ENCODE measurements around the gene CSMD2. TPM values are rescaled to one million over a fixed set of nuclear protein-coding genes. Genes with fewer than 3 reads are reported as not detected.
A peak's percentile ranks its signal among the peaks of the same experiment; 100 is the strongest.

CSMD2 gene
- total and polyA plus RNA-seq, 4 donors: 0.25 to 2.4 (median 1.7) TPM

- Histone ChIP-seq H3K27me3 (ENCODE audit: control insufficient read depth in 1 of 2, insufficient read depth in 2 of 2, low read length in 1 of 2) (no peaks in the 10 kb centered on the region), H3K4me3 (ENCODE audit: low read length in 2 of 2) (no peak overlapping the region), H3K36me3 (ENCODE audit: control insufficient read depth in 1 of 2, insufficient read depth in 2 of 2, low read length in 1 of 2) (no peaks in the 10 kb centered on the region), H3K27ac (ENCODE audit: low read depth in 1 of 2, low read length in 2 of 2) (no peak overlapping the region), H3K4me1 (ENCODE audit: control insufficient read depth in 1 of 2, insufficient read depth in 2 of 2, low read length in 2 of 2) (no peaks in the 10 kb centered on the region), H3K9me3 (ENCODE audit: control insufficient read depth, low read length) (no peaks in the 10 kb centered on the region)
- DNase-seq: no peak
- WGBS, 2 donors: 90 to 91% methylated on average over 2 of the region's 2 CpGs
- intact Hi-C loops (cut with DNase I): no loop called here
- no peak for ATAC-seq (ENCODE audit: low FRiP score)
Measured at GRCh38 chr1:33781652-33782051, 383.4 kb downstream of the CSMD2 start.

- no peaks in the 10 kb centered on the region for H3K27me3 ChIP-seq (ENCODE audit: control insufficient read depth in 1 of 2, insufficient read depth in 2 of 2, low read length in 1 of 2)
- intact Hi-C loops (cut with DNase I): no loop called here
Measured at GRCh38 chr1:33777337-33777736, 387.7 kb downstream of the CSMD2 start.

DNA sequence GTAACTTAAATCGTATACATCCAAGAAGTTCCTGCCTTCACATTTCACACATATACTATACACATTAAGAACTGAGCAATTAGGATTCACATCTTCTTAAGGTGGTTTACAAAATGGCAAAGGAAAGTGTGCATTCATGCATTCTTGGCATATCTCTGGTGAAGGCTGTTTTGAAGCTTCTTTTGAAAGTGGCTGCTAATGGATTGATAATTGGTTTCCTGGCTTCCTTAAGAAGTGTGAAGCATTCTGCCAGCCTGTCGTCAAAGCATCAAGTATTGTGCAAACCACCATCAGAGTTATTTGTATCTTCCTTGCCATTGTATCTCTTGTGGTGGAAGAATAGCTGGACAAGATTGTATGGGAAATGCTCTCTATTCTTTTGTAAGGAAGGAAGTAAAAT, 396.2 kb downstream of the CSMD2 start:
- H3K27ac ChIP-seq (ENCODE audit: low read depth in 1 of 2, low read length in 2 of 2): no peak overlapping the region
- H3K9me3 ChIP-seq (ENCODE audit: control insufficient read depth, low read length): no peaks in the 10 kb centered on the region
- no peaks in the 10 kb centered on the region for H3K36me3 ChIP-seq (ENCODE audit: control insufficient read depth in 1 of 2, insufficient read depth in 2 of 2, low read length in 1 of 2)
- DNase-seq: no peak
- 83 to 90% methylated on average over 2 of the region's 2 CpGs for WGBS, 2 donors
- no peak overlapping the region for H3K4me3 ChIP-seq (ENCODE audit: low read length in 2 of 2)
- ATAC-seq (ENCODE audit: low FRiP score): no peak
- no peaks in the 10 kb centered on the region for H3K27me3 ChIP-seq (ENCODE audit: control insufficient read depth in 1 of 2, insufficient read depth in 2 of 2, low read length in 1 of 2)
- no peaks in the 10 kb centered on the region for H3K4me1 ChIP-seq (ENCODE audit: control insufficient read depth in 1 of 2, insufficient read depth in 2 of 2, low read length in 2 of 2)
- intact Hi-C loops (cut with DNase I): loop anchor here (10.0 kb wide), 2 partner anchors 116 to 216 kb away; no protein-coding TSS in a partner anchor

More at GRCh38 chr1:33777337-33777736, 387.7 kb downstream of the CSMD2 start:
- no peaks in the 10 kb centered on the region for H3K36me3 ChIP-seq (ENCODE audit: control insufficient read depth in 1 of 2, insufficient read depth in 2 of 2, low read length in 1 of 2)
- H3K27ac ChIP-seq (ENCODE audit: low read depth in 1 of 2, low read length in 2 of 2): no peak overlapping the region
- H3K4me3 ChIP-seq (ENCODE audit: low read length in 2 of 2): no peak overlapping the region
- H3K4me1 ChIP-seq (ENCODE audit: control insufficient read depth in 1 of 2, insufficient read depth in 2 of 2, low read length in 2 of 2): no peaks in the 10 kb centered on the region
- H3K9me3 ChIP-seq (ENCODE audit: control insufficient read depth, low read length): no peaks in the 10 kb centered on the region
- ATAC-seq (ENCODE audit: low FRiP score) (no peak), DNase-seq (no peak)
- WGBS, 2 donors: 69 to 88% methylated on average over 4 of the region's 4 CpGs

- Histone ChIP-seq H3K4me1 (ENCODE audit: control insufficient read depth in 1 of 2, insufficient read depth in 2 of 2, low read length in 2 of 2) (peaks cover 0 to 4% of the 10 kb centered on the region in 2 donors), H3K27ac (ENCODE audit: low read depth in 1 of 2, low read length in 2 of 2) (no peak overlapping the region), H3K36me3 (ENCODE audit: control insufficient read depth in 1 of 2, insufficient read depth in 2 of 2, low read length in 1 of 2) (no peaks in the 10 kb centered on the region), H3K9me3 (ENCODE audit: control insufficient read depth, low read length) (no peaks in the 10 kb centered on the region), H3K27me3 (ENCODE audit: control insufficient read depth in 1 of 2, insufficient read depth in 2 of 2, low read length in 1 of 2) (no peaks in the 10 kb centered on the region), H3K4me3 (ENCODE audit: low read length in 2 of 2) (no peak overlapping the region)
- WGBS, 2 donors: 29 to 31% methylated on average over 2 of the region's 2 CpGs
- no peak for ATAC-seq (ENCODE audit: low FRiP score)
- no peak for DNase-seq
- intact Hi-C loops (cut with DNase I): loop anchor here (10.0 kb wide), 2 partner anchors 117 to 217 kb away; no protein-coding TSS in a partner anchor
Measured at GRCh38 chr1:33768106-33768505, 396.9 kb downstream of the CSMD2 start.

DNA sequence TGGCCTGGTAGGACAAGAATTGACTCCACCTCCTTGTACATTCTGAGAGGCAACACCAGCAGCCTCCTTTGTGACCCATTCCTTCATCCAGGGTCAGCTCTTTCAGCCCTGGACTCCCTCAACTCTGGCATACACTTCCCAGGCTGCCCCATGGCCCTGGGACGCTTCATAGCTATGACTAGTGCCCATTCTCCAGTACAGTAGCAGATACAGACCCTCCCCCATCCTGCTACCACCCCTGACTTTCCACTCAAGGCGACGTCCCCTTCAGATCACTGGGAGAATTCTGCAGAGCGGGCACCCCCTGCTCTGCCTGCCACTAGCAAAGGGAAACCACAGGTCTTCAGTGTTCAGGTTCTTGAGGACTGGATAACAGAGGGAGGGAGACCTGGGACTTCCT, 400.9 kb downstream of the CSMD2 start:
- intact Hi-C loops (cut with DNase I): loop anchor here (5.0 to 10.0 kb wide), 5 partner anchors 113 to 223 kb away; no protein-coding TSS in a partner anchor
- H3K27ac ChIP-seq (ENCODE audit: low read depth in 1 of 2, low read length in 2 of 2): no peak overlapping the region
- 95 to 99% methylated on average over 4 of the region's 4 CpGs for WGBS, 2 donors

DNA sequence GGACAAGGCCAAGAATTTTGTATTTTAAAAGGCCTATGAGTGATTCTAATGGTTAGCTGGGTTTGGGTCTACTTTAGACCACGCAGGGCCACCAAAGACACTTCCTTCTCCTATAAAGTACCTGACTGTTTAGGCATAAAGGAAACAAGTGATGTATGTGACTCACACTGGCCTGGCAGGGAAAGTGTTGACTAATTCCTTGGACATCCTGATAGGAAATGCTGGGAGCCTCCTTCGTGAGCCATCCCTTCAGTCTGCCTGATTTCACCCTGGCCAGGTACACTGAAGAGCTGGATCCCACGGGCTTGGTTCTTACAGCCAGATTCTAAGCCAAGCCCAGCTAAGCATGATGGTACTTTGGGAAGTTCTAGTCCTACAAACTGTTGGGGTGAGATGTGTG, 401.6 kb downstream of the CSMD2 start:
- H3K27me3 ChIP-seq (ENCODE audit: control insufficient read depth in 1 of 2, insufficient read depth in 2 of 2, low read length in 1 of 2): no peaks in the 10 kb centered on the region
- intact Hi-C loops (cut with DNase I): loop anchor here (5.0 to 10.0 kb wide), 5 partner anchors 114 to 224 kb away; no protein-coding TSS in a partner anchor
- 46 to 53% methylated on average over 3 of the region's 3 CpGs for WGBS, 2 donors
- H3K27ac ChIP-seq (ENCODE audit: low read depth in 1 of 2, low read length in 2 of 2): no peak overlapping the region
- H3K4me3 ChIP-seq (ENCODE audit: low read length in 2 of 2): no peak overlapping the region
- no peaks in the 10 kb centered on the region for H3K36me3 ChIP-seq (ENCODE audit: control insufficient read depth in 1 of 2, insufficient read depth in 2 of 2, low read length in 1 of 2)
- no peak for ATAC-seq (ENCODE audit: low FRiP score)
- no peaks in the 10 kb centered on the region for H3K9me3 ChIP-seq (ENCODE audit: control insufficient read depth, low read length)
- peaks cover 11 to 13% of the 10 kb centered on the region in 2 donors for H3K4me1 ChIP-seq (ENCODE audit: control insufficient read depth in 1 of 2, insufficient read depth in 2 of 2, low read length in 2 of 2)
- DNase-seq: no peak

More for the DNA sequence above, 400.9 kb downstream of the CSMD2 start:
- Histone ChIP-seq H3K27me3 (ENCODE audit: control insufficient read depth in 1 of 2, insufficient read depth in 2 of 2, low read length in 1 of 2) (no peaks in the 10 kb centered on the region), H3K4me3 (ENCODE audit: low read length in 2 of 2) (no peak overlapping the region), H3K36me3 (ENCODE audit: control insufficient read depth in 1 of 2, insufficient read depth in 2 of 2, low read length in 1 of 2) (no peaks in the 10 kb centered on the region), H3K9me3 (ENCODE audit: control insufficient read depth, low read length) (no peaks in the 10 kb centered on the region), H3K4me1 (ENCODE audit: control insufficient read depth in 1 of 2, insufficient read depth in 2 of 2, low read length in 2 of 2) (peaks cover 11% of the 10 kb centered on the region in 2 donors)
- ATAC-seq (ENCODE audit: low FRiP score) (no peak), DNase-seq (no peak)

DNA sequence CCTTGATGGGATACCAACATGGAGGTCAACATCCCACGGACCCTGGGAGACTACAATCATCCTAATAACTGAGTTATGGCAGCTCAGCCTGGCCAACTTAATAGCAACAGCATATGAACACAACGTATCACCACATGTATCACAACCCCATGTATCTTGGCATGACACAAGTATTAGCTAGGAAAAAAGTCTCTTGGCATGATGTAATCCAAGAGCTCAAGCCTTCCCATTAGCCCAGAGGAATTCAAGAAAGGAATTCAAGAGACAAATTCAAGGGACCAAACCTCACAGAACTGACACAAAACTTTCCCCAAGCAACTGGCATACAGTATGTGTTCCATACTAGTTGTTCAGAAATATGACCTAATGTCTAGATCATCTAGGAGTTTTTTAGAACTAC, 402.1 kb downstream of the CSMD2 start:
- no peak overlapping the region for H3K27ac ChIP-seq (ENCODE audit: low read depth in 1 of 2, low read length in 2 of 2)
- 22 to 24% methylated on average over 2 of the region's 2 CpGs for WGBS, 2 donors
- no peaks in the 10 kb centered on the region for H3K9me3 ChIP-seq (ENCODE audit: control insufficient read depth, low read length)
- H3K4me1 ChIP-seq (ENCODE audit: control insufficient read depth in 1 of 2, insufficient read depth in 2 of 2, low read length in 2 of 2): peaks cover 11 to 13% of the 10 kb centered on the region in 2 donors
- DNase-seq (no peak), ATAC-seq (ENCODE audit: low FRiP score) (no peak)
- no peak overlapping the region for H3K4me3 ChIP-seq (ENCODE audit: low read length in 2 of 2)
- intact Hi-C loops (cut with DNase I): loop anchor here (5.0 to 10.0 kb wide), 5 partner anchors 114 to 224 kb away; no protein-coding TSS in a partner anchor
- no peaks in the 10 kb centered on the region for H3K36me3 ChIP-seq (ENCODE audit: control insufficient read depth in 1 of 2, insufficient read depth in 2 of 2, low read length in 1 of 2)
- no peaks in the 10 kb centered on the region for H3K27me3 ChIP-seq (ENCODE audit: control insufficient read depth in 1 of 2, insufficient read depth in 2 of 2, low read length in 1 of 2)

DNA sequence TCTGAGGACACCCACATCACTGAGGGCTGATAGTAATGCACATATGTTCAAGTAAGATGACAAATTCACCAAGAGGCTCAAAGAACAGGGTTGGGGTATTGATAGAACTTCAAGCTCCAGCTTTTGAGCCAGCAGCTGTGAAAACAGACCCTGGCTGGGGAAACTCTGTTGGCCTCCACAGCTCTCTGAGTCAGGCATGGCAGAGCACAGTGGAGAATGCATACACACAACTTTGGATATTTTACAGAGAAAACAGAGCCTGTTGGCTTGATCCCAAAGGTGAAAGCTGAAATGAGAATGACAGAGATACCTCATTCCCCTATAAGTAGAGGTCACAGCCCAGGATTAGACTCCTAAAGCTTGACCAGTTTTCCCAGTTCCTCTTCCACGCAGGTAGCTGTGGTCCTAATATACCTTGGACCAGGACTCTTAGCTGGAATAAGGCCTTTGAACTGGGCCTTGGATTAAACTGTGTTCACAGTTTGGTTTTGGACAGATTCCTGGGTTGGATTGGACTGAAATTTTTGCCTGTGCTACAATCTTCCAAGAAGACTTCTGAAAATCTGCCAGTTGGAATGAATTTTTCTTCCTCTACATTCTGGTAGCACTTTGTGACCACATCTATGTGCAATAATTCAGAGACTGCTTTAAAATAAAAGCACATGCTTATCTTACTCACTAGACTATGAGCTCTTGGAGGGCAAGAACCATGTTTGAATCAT, 402.8 kb downstream of the CSMD2 start:
- ATAC-seq (ENCODE audit: low FRiP score): peak; percentile 74
- WGBS, 2 donors: 5 to 8% methylated on average over 1 of the region's 1 CpG

GRCh38 chr1:33758698-33759097, 406.3 kb downstream of the CSMD2 start:
- Histone ChIP-seq H3K4me3 (ENCODE audit: low read length in 2 of 2) (no peak overlapping the region), H3K9me3 (ENCODE audit: control insufficient read depth, low read length) (no peaks in the 10 kb centered on the region), H3K4me1 (ENCODE audit: control insufficient read depth in 1 of 2, insufficient read depth in 2 of 2, low read length in 2 of 2) (peaks cover 11 to 13% of the 10 kb centered on the region in 2 donors), H3K36me3 (ENCODE audit: control insufficient read depth in 1 of 2, insufficient read depth in 2 of 2, low read length in 1 of 2) (no peaks in the 10 kb centered on the region), H3K27ac (ENCODE audit: low read depth in 1 of 2, low read length in 2 of 2) (no peak overlapping the region), H3K27me3 (ENCODE audit: control insufficient read depth in 1 of 2, insufficient read depth in 2 of 2, low read length in 1 of 2) (no peaks in the 10 kb centered on the region)
- ATAC-seq (ENCODE audit: low FRiP score): peak; percentile 75
- DNase-seq: no peak
- intact Hi-C loops (cut with DNase I): loop anchor here in 1 of 2 donors (5.0 kb wide), 1 partner anchor 404 kb away; no protein-coding TSS in a partner anchor
- WGBS, 2 donors: 0 to 5% methylated on average over 5 of the region's 5 CpGs

More for the DNA sequence above, 402.8 kb downstream of the CSMD2 start:
- intact Hi-C loops (cut with DNase I): loop anchor here (5.0 to 10.0 kb wide), 5 partner anchors 115 to 225 kb away; no protein-coding TSS in a partner anchor
- H3K27me3 ChIP-seq (ENCODE audit: control insufficient read depth in 1 of 2, insufficient read depth in 2 of 2, low read length in 1 of 2): no peaks in the 10 kb centered on the region
- H3K36me3 ChIP-seq (ENCODE audit: control insufficient read depth in 1 of 2, insufficient read depth in 2 of 2, low read length in 1 of 2): no peaks in the 10 kb centered on the region
- H3K4me3 ChIP-seq (ENCODE audit: low read length in 2 of 2): no peak overlapping the region
- H3K9me3 ChIP-seq (ENCODE audit: control insufficient read depth, low read length): no peaks in the 10 kb centered on the region
- H3K4me1 ChIP-seq (ENCODE audit: control insufficient read depth in 1 of 2, insufficient read depth in 2 of 2, low read length in 2 of 2): peaks cover 11 to 13% of the 10 kb centered on the region in 2 donors
- H3K27ac ChIP-seq (ENCODE audit: low read depth in 1 of 2, low read length in 2 of 2): peak overlapping the region; percentile 84
- DNase-seq: peak in 1 of 2 donors; percentile 62
